ENCODE data around the gene TSKS.

TSKS gene

GRCh38 chr19:49718511-49718910 is 44.6 kb downstream of the TSKS start:
- DNase-seq (ENCODE audit: low read depth in 2 of 2), result no peak

DNA sequence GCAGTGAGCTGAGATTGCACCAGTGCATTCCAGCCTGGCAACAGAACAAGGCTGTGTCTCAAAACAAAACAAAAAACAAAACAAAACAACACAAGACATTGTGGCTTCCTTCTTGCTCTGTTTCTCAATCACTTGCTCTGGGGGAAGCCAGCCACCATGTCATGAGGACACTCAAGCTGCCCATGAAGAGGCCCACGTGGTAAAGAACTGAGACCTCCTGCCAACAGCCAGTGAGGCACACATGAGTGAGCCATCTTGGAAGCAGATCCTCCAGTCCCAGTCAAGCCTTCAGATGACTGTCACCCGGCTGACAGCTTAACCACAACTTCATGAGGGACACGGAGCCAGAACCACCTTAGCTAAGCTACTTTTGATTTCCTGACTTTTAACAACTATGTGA is 47.0 kb downstream of the TSKS start:
- DNase-seq (ENCODE audit: low read depth in 2 of 2), result no peak

DNA sequence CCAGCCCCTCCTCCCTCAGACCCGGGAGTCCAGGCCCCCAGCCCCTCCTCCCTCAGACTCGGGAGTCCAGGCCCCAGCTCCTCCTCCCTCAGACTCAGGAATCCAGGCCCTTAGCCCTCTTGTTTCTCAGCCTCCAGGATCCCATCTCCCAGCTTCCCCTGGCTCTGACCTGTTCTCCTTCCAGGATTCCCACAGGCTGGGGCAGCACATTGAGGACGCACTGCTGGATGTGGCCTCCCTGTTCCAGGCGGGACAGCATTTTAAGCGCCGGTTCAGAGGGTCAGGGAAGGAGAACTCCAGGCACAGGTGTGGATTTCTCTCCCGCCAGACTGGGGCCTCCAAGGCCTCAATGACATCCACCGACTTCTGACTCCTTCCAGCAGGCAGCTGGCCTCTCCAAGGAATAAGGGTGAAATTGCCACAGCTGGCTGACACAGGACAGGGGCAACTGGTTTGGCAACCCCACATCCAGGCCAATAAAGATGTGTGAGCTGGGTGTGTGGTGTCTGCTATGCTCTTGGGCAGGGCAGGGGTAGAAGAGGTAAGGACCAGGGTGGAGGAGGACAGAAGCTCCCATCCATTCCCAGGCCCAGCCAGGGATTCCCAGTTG is 49.8 kb downstream of the TSKS start:
- DNase-seq (ENCODE audit: low read depth in 2 of 2), result no peak

DNA sequence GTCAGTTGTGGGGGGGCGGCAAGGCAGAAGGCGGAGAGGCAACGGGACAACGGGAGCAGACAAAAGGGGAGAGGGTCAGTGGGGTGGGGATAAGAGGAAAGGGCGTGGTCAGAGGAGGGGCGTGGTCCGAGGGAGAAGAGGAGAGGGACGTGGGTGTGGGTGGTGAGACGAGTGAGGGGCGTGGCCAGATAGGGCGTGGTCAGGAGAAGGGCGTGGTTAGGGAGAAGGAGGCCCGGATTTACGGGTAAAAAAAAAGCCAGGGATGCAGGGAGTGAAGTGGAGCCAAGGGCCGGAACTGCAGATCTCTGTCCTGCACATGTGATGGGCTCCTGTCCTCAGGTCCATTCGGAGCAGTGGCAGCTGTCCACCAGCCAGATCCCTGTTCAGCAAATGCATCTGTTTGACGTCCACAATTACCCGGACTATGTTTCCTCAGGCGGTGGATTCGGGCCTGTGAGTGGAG is 50.7 kb downstream of the TSKS start:
- DNase-seq (ENCODE audit: low read depth in 2 of 2), result no peak

DNA sequence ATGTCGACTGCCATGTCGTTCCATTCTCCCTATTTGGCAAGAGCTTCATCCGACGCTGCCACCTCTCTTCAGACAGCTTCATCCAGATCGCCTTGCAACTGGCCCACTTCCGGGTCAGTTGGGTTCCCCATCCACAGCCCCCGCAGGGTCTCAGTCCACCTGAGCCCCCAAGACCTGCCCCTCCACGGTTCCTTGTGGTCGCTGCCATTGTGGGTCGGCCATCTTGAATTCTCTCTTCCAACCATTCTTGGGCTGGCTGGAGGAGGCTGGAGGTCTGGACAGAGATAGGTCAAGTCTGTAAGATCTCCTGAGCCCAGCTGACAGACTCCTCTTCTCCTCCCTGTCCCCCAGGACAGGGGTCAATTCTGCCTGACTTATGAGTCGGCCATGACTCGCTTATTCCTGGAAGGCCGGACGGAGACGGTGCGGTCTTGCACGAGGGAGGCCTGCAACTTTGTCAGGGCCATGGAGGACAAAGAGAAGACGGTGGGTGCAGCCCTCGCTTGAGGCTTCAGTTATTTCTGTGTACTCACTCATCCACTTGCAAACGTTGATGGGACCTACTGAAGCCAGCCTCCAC is 52.6 kb downstream of the TSKS start:
- DNase-seq (ENCODE audit: low read depth in 2 of 2), result no peak

DNA sequence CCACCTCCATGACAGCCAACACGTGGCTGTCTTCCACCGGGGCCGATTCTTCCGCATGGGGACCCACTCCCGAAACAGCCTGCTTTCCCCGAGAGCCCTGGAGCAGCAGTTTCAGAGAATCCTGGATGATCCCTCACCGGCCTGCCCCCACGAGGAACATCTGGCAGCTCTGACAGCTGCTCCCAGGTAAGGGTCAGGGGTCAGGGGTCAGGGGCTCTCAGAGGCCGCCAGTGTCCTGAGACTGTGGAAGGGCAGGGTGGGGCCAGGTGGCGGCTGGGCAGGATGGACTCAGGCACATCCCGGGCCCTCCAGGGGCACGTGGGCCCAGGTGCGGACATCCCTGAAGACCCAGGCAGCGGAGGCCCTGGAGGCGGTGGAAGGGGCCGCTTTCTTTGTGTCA is 57.2 kb downstream of the TSKS start:
- no peak for DNase-seq (ENCODE audit: low read depth in 2 of 2)

GRCh38 chr19:49704888-49705642 is 58.0 kb downstream of the TSKS start:
- DNase-seq (ENCODE audit: low read depth in 2 of 2), result no peak

- DNase-seq (ENCODE audit: low read depth in 2 of 2), result no peak
Observed at GRCh38 chr19:49701271-49701786, 61.8 kb downstream of the TSKS start.

GRCh38 chr19:49700563-49700962 is 62.5 kb downstream of the TSKS start:
- DNase-seq (ENCODE audit: low read depth in 2 of 2), result no peak

GRCh38 chr19:49699364-49699763 is 63.7 kb downstream of the TSKS start:
- no peak for DNase-seq (ENCODE audit: low read depth in 2 of 2)

- DNase-seq (ENCODE audit: low read depth in 2 of 2), result no peak
Observed at GRCh38 chr19:49696865-49697264, 66.2 kb downstream of the TSKS start.

- DNase-seq (ENCODE audit: low read depth in 2 of 2), result no peak
Observed at GRCh38 chr19:49696115-49696514, 67.0 kb downstream of the TSKS start.

DNA sequence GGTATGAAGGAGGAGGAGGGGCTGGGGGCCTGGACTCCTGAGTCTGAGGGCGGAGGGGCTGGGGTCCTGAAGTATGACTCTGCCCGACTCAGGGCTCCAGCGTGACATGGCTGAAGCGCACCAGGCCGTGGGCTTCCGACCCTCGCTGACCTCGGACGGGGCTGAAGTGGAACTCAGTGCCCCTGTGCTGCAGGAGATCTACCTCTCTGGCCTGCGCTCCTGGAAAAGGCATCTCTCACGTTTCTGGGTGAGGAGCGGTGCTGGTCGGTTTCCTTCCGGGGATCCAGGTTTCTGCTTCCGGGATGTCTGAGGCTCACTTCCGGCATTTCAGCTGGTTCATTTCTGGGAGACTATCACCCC is 71.0 kb downstream of the TSKS start:
- no peak for DNase-seq (ENCODE audit: low read depth in 2 of 2)

DNA sequence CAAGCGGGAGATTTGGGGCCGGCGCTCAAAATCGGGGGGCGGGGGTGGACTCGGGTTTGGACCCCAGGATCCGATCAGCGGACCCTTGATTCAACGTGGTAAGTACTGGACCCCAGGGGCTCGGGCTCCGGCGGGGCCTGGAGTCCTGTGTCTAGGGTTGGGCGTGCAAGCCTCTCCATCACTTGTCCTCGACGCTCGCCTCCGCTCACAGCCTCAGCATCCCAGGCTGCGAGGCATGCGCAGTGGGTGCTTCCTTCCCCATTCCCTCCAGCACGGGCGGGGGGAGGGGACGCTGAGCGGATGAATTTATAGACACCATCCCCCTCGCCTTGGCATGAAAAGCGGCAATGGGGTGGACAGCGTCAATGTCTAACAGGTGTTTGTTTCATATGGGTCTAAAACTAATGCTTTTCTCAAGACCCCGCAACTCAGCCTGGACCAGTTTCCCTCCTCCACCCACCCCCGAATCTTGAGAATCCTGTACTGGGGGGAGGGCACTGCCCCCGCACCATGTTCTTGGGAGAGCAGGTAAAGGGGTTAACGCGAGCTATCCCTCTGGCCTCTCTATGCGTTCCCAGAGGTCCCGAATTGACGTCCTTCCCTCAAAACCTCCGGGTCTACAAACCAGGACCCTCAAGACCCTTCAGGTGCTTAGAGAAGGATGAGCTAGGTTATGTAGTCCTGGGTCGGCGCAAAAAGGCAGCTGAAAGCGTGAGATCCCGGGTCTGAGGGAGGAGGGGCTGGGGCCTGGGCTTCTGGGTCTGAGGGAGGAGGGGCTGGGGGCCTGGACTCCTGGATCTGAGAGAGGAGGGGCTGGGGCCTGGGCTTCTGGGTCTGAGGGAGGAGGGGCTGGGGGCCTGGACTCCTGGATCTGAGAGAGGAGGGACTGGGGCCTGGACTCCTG is 71.6 kb downstream of the TSKS start:
- DNase-seq (ENCODE audit: low read depth in 2 of 2), result no peak

DNA sequence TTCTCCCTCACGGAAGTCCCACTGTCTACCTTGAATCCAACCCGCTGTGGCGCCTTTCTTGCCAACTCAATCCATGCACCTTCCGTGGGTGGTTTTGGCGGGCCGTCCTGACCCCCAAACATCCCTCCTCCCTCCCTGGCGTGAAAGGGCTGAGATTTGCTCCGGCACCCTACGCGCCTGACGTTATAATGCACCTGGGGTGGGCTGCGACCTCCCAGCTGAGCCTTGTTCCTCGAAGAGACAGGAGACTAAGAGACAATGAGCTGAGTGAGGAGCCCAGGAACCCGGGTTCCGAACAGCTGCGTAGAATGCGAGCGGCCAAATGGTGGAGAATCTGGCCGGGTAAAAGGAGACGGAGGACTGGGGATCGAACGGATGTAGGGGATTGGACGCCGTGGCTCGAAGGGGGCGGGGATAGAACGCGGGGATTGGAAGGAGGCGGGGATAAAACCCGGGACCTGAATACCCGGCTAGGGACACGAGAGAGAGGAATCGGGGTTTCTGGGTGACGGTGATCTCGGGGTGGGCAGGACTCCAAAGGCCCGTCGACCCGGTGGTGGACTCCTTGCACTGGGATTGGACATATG is 72.4 kb downstream of the TSKS start, which contains the start of gene CPT1C:
Gene CPT1C (plus strand): TSS at position 461 of the 587 bp plus-strand sequence. CDS start 1,137 bp downstream, outside the sequence.
- no peak for DNase-seq (ENCODE audit: low read depth in 2 of 2)

- DNase-seq (ENCODE audit: low read depth in 2 of 2), result no peak
Observed at GRCh38 chr19:49690079-49690655, 72.9 kb downstream of the TSKS start.

Data from stimulated activated CD8-positive, alpha-beta memory T cell treated with anti-CD3 and anti-CD28 coated beads, Interleukin-15, amount 100 ng/mL, for 4 hours (primary cell).